Limb (tissue), 2 donors: Measurements from ENCODE around the gene DIP2B.
A peak's percentile ranks its signal among the peaks of the same experiment; 100 is the strongest.
"Not testable (repeated sequence)": the region's sequence is repeated elsewhere in the genome, so short reads cannot be mapped to it uniquely, and the experiment has no call there.

Experiments
- DNase-seq, 2 donors: peaks; one replicate each; pipeline ENCODE4 v3.0.0-alpha.2; 2016; ENCODE audit errors: extremely low spot score in 2 of 2

DIP2B gene

DNA sequence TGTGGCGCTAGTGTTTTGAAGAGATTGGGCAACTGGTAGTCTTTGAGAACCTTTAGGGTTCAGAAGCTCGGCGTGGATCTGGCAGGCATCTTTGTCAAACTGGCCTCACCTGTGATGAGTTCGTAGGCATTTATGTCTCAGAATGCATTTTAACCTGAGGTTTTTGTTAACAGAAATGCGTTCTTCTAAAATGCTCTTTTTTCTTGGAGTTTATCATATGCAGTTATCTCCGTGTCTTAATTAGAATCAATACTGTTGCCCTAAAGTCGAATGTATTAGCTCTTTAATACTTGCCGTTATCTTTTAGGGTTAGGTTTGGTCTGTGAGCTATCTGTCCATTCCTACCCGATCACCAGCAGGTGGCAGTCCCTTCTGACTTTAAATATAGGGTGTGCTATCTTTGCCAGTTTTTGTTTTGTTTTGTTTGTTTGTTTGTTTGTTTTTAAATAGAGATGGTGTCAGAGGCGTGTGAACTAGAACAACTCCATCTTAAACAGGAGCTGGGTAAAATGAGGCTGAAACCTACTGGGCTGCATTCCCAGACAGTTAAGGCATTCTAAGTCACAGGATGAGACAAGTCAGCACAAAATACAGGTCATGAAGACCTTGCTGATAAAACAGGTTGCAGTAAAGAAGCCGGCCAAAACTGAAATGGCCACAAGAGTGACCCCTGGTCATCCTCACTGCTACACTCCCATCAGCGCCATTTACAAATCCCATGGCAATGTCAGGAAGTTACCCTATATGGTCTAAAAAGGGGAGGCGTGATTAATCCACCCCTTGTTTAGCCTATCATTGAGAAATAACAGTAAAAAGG, 260.5 kb downstream of the DIP2B start:
- DNase-seq: peak; percentile 38 to 61

- no peak for DNase-seq
These were observed 263.6 kb downstream of the DIP2B start for GRCh38 chr12:50768391-50768790.

DNA sequence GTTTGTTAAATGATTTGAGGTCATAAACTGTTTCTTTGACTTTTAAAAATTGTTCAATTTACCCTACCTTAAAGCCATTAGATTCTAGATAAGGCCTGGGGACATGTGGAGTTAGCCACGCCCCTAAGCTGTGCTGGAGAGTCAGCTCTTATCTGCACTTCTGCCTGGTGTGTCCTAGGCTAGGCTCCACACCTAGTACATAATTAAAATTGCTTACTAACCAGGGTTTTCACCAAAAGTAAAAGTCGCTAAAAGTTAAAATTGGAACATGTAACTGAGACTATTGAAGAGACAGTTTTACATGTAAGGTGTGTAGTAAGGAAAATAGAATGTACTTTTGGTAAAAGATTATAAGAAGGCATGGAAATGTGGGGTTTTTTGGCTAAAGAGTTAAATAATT, 264.0 kb downstream of the DIP2B start:
- not testable (repeated sequence) for DNase-seq

- no peak for DNase-seq
These were observed 266.6 kb downstream of the DIP2B start for GRCh38 chr12:50771409-50771808.

DNA sequence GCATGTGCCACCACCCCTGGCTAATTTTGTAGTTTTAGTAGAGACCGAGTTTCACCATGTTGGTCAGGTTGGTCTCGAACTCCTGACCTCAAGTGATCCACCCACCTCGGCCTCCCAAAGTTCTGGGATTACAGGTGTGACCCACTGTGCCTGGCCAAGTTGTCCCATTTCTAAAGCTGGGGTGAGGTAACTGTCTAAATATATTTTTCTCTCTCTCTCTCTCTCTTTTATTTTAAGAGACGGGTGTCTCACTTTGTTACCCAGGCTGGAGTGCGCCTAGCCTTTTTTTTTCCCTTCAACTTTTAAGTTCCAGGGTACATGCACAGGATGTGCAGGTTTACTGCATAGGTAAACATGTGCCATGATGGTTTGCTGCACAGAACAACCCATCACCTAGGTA, 267.7 kb downstream of the DIP2B start:
- no peak for DNase-seq

- DNase-seq: no peak
These were observed 268.1 kb downstream of the DIP2B start for GRCh38 chr12:50772877-50773276.

GRCh38 chr12:50775251-50775650, 270.5 kb downstream of the DIP2B start:
- no peak for DNase-seq

GRCh38 chr12:50776749-50777728, 272.3 kb downstream of the DIP2B start:
- no peak for DNase-seq

DNA sequence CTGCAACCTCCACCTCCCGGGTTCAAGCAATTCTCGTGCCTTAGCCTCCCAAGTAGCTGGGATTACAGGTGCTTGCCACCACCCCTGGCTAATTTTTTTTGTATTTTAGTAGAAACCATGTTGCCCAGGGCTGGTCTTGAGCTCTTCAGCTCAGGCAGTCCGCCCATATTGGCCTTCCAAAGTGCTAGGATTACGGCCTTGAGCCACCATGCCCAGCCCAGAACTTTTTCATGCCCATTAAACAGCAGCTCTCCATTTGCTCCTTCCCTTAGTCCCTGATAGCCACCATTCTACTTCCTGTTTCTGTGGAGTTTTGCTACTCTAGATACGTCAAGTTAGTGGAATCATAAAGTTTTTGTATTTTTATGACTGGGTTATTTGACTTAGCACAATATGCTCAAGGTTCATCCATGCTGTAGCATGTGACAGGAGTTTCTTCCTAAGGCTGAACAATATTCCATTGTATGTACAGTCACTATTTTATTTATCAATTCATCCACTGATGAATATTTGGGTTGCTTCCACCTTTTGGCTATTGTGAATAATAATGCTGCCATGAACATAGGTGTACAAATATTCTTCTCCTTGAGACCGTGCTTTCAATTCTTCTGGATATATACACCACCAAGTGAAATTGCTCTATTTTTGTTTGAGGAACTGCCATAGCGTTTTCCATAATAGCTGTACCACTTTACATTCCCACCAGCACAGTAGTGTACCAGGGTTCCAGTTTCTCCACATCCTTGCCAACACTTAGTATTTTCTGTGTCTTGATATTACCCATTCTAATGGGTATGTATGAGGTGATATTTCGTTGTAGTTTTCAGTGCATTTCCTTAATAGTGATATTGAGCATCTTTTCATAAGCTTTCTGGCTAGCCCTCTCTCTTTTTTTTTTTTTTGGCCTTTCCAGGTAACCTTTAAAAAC, 274.1 kb downstream of the DIP2B start:
- DNase-seq: no peak

DNA sequence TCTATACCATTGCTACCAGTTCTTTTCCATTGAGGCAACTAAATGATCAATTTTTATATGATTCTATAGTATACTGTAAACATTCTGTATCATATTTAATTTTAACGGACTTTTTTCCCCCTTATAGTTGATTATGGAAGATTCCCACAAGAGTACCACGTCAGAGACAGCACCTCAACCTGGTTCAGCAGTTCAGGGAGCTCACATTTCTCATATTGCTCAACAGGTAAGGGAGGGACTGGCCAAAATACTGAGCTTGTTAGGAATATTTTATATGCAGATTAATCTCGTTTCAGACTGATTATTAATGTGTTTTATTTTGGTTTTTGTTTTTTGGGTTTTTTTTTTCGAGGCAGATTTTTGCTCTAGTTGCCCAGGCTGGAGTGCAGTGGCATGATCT, 275.2 kb downstream of the DIP2B start:
- no peak for DNase-seq

GRCh38 chr12:50784501-50784900, 279.7 kb downstream of the DIP2B start:
- no peak for DNase-seq

GRCh38 chr12:50785406-50786001, 280.7 kb downstream of the DIP2B start:
- DNase-seq: no peak

DNA sequence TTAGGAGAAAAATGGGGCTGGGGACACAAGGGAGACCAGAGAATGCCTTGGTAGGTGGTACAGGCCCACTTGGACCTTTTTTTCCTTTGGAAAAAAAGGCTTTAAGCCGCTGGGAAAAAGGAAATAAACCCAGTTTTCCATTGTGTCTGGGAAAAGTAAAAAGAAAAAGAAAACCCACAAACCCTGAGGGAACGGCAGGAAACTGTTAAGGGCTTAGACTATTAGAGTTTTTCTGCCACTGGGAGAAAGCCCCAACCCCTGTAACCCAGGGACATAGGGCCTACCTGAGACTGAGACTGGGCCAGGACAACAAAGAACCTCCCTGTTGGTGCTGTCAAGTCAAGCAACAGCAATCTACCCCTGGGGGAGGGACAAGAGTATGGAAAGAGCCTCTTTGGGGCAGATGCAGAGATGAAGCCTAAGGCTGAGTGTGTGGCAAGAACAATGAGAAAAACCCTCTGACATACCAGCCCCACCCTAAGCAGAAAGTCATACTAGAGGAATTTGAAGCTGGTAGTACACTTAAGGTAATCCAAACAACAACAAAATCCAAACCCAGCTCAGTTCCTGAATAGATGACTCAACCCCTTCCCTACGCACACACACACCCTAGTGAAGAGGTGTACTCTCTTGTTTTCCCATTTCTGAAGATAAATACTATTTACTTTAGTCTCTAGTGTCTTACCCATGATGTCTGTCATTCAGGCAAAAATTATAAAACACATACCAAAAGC, 281.9 kb downstream of the DIP2B start:
- no peak for DNase-seq

GRCh38 chr12:50787618-50788017, 282.8 kb downstream of the DIP2B start:
- no peak for DNase-seq

- no peak for DNase-seq
These were observed 283.8 kb downstream of the DIP2B start for GRCh38 chr12:50788561-50788960.

- DNase-seq: no peak
These were observed 285.3 kb downstream of the DIP2B start for GRCh38 chr12:50790081-50790480.
